Endothelial cell of umbilical vein (primary cell): ENCODE results near the gene GSKIP. TPM values are rescaled to one million over a fixed set of nuclear protein-coding genes. Genes with fewer than 3 reads are reported as not detected.

Experiments
- BruUV-seq: library from RNA; stranded (reverse); fragments of 400-500 nt; replicated peaks from 2 replicates; lab custom pipeline; 2021; lab: Mats Ljungman, UMichigan
- CTCF ChIA-PET: fragments of 300-600, 350-600 bp; sonication (Branson Sonifier 250); formaldehyde crosslinking; loops from one replicate; lab custom pipeline; 2021; ENCODE audit warnings: antibody characterized with exemption, inconsistent platforms; lab: Charles Lee
- POLR2A ChIA-PET: fragments of 300-600, 350-600 bp; sonication (Branson Sonifier 250); formaldehyde crosslinking; loops from one replicate; lab custom pipeline; 2021; ENCODE audit warnings: antibody characterized with exemption, inconsistent platforms; lab: Charles Lee
- DNase-seq: peaks from one replicate; pipeline ENCODE4 v3.0.0-alpha.2; 2011; ENCODE audit warnings: low read depth, low spot score
- FAIRE-seq: peaks from 2 replicates; lab custom pipeline; 2011; peaks lifted over from hg19 to GRCh38; lab: Jason Lieb, UNC
- H2AFZ ChIP-seq: 2 replicates; pipeline ENCODE4 v1.6.0; 2012; ENCODE audit warnings: low read depth, low read length, control low read depth, inconsistent platforms
- H3K27ac ChIP-seq: 2 replicates; pipeline ENCODE4 v1.5.1; 2011; ENCODE audit warnings: low read depth, mild to moderate bottlenecking, control low read depth, low read length, moderate library complexity; ENCODE audit not compliant: insufficient read depth
- H3K27me3 ChIP-seq, 2 experiments: 2 replicates each; pipeline versions ENCODE4 v1.6.0 to v1.6.1; 2011; ENCODE audit warnings: low read length in 2 of 2, mixed read lengths in 1 of 2; ENCODE audit not compliant: control insufficient read depth in 2 of 2, insufficient read depth in 2 of 2
- H3K36me3 ChIP-seq, 2 experiments: 2 replicates in 1 of 2; 3 replicates in 1 of 2; pipeline ENCODE4 v1.5.1; 2011; ENCODE audit warnings: low read length in 2 of 2, mild to moderate bottlenecking in 1 of 2, moderate library complexity in 1 of 2; ENCODE audit not compliant: control insufficient read depth in 2 of 2, insufficient read depth in 2 of 2; ENCODE audit errors: extremely low read depth in 1 of 2
- H3K4me1 ChIP-seq: 3 replicates; pipeline ENCODE4 v1.5.1; 2011; ENCODE audit warnings: mild to moderate bottlenecking, low read length; ENCODE audit not compliant: control insufficient read depth, insufficient read depth; ENCODE audit errors: extremely low read depth
- H3K4me2 ChIP-seq: 2 replicates; pipeline ENCODE4 v1.6.1; 2011; ENCODE audit warnings: low read length, control low read depth, mixed read lengths; ENCODE audit not compliant: insufficient read depth
- H3K4me3 ChIP-seq, 3 experiments: fragments of 200-600 bp in 1 of 3; sonication (generic), shearing (Covaris generic) in 1 of 3; replicated peaks in 1 of 3; 2 replicates each; pipeline ENCODE4 v1.5.1; 2011 to 2016; ENCODE audit warnings: control low read depth in 3 of 3, low read length in 3 of 3, mild to moderate bottlenecking in 2 of 3, inconsistent platforms in 1 of 3, low read depth in 1 of 3, moderate library complexity in 1 of 3; ENCODE audit not compliant: insufficient read depth in 1 of 3
- H3K79me2 ChIP-seq: 2 replicates; pipeline ENCODE4 v1.6.0; 2012; ENCODE audit warnings: low read length, inconsistent platforms; ENCODE audit not compliant: control insufficient read depth, insufficient read depth
- H3K9ac ChIP-seq: replicated peaks from 2 replicates; pipeline ENCODE3; 2011; ENCODE audit warnings: low read length, control low read depth; ENCODE audit not compliant: insufficient read depth; ENCODE audit errors: extremely low read depth
- H3K9me1 ChIP-seq: replicated peaks from 3 replicates; pipeline ENCODE4 v1.6.0; 2011; ENCODE audit warnings: mild to moderate bottlenecking, low read length; ENCODE audit not compliant: control insufficient read depth, insufficient read depth; ENCODE audit errors: extremely low read depth
- H3K9me3 ChIP-seq: replicated peaks from 2 replicates; pipeline ENCODE4 v1.5.1; 2012; ENCODE audit warnings: low read length, inconsistent platforms; ENCODE audit not compliant: control insufficient read depth, insufficient read depth
- H4K20me1 ChIP-seq: replicated peaks from 2 replicates; pipeline ENCODE3; 2011; ENCODE audit warnings: mild to moderate bottlenecking, low read length; ENCODE audit not compliant: control insufficient read depth, insufficient read depth; ENCODE audit errors: extremely low read depth
- CTCF ChIP-seq, 2 donors: IDR thresholded peaks; 1 replicate in 1 of 2; 2 replicates in 1 of 2; pipeline ENCODE4 v1.5.1; 2011; ENCODE audit warnings: low read length in 2 of 2, mild to moderate bottlenecking in 2 of 2, moderate library complexity in 2 of 2, control low read depth in 1 of 2, inconsistent platforms in 1 of 2, low read depth in 1 of 2; ENCODE audit not compliant: insufficient read depth in 1 of 2; ENCODE audit errors: extremely low read depth in 1 of 2
- EZH2 ChIP-seq: IDR thresholded peaks from 2 replicates; pipeline ENCODE4 v1.6.1; 2012; ENCODE audit warnings: borderline replicate concordance, low read depth, mild to moderate bottlenecking, moderate library complexity, low read length, inconsistent platforms; ENCODE audit not compliant: severe bottlenecking
- FOS ChIP-seq: IDR thresholded peaks from 2 replicates; pipeline ENCODE4 v1.6.1; 2011; ENCODE audit warnings: mild to moderate bottlenecking, low read length, moderate library complexity, borderline replicate concordance; ENCODE audit not compliant: insufficient read depth
- GATA2 ChIP-seq: IDR thresholded peaks from 2 replicates; pipeline ENCODE4 v1.7.0; 2011; ENCODE audit warnings: low read depth, mild to moderate bottlenecking, moderate library complexity, mixed read lengths, low read length; ENCODE audit not compliant: insufficient read length, insufficient read depth
- JUN ChIP-seq: IDR thresholded peaks from 2 replicates; pipeline ENCODE4 v1.6.1; 2011; ENCODE audit warnings: borderline replicate concordance, low read depth; ENCODE audit not compliant: insufficient read length, insufficient read depth
- MAX ChIP-seq: IDR thresholded peaks from 2 replicates; pipeline ENCODE4 v1.6.1; 2011; ENCODE audit not compliant: insufficient read depth, insufficient read length
- MYC ChIP-seq: IDR thresholded peaks from one replicate; pipeline ENCODE4 v1.6.1; 2011; ENCODE audit warnings: mild to moderate bottlenecking, low read depth, low read length
- POLR2A ChIP-seq: IDR thresholded peaks from 2 replicates; pipeline ENCODE4 v1.6.1; 2012; ENCODE audit warnings: low read depth, mild to moderate bottlenecking, control low read depth, low read length
- POLR2AphosphoS5 ChIP-seq: IDR thresholded peaks from 2 replicates; pipeline ENCODE4 v1.6.1; 2012; ENCODE audit warnings: low read depth, mild to moderate bottlenecking, control low read depth, low read length, moderate library complexity; ENCODE audit not compliant: insufficient read depth
- dilution Hi-C: fragments of 300-500 bp; cut with MboI; formaldehyde crosslinking; loops from one replicate; pipeline ENCODE4 v1.15.0; 2019; ENCODE audit warnings: low sequenced_read_pairs; ENCODE audit not compliant: extremely low pct_ligation_motif_present
- intact Hi-C: fragments of 100-400 bp; cut with micrococcal nuclease; formaldehyde crosslinking; loops from one replicate; pipeline ENCODE4 v1.10.0; 2022
- polyA plus RNA-seq, 4 experiments: library from polyadenylated mRNA; depleted of rRNA in 3 of 4; stranded (reverse) in 3 of 4; unstranded in 1 of 4; fragments of >200 nt; gene quantifications; 2 replicates each; pipeline versions ENCODE4 v1.2.1 to v1.2.3, GENCODE V29; 2011 to 2012; ENCODE audit warnings: missing spikeins in 1 of 4
- total RNA-seq: library from RNA; stranded (reverse); gene quantifications from 2 replicates; pipeline ENCODE4 v1.2.3, GENCODE V29; 2021

The GSKIP gene
- total and polyA plus RNA-seq, 2 donors (not counting 3 experiments of a cell fraction or from before 2014, with no cell fraction given) = 9.2 to 15.9 TPM

GRCh38 chr14:96318836-96319235, 44.5 kb upstream of the GSKIP start:
- H3K9me1 ChIP-seq = no peaks in the 10 kb centered on the region
- H3K79me2 ChIP-seq = no peaks in the 10 kb centered on the region
- no TSS peak for BruUV-seq
- CTCF ChIA-PET = interaction anchor here (1.5 kb wide), 1 partner anchor 11 kb away, joined by 4 read pairs; no protein-coding TSS in a partner anchor
- H3K9ac ChIP-seq = no peak overlapping the region
- H3K36me3 ChIP-seq = peaks cover 0 to 10% of the 10 kb centered on the region in 2 experiments
- dilution Hi-C loops (no loop called here), intact Hi-C loops (no loop called here)
- H2AFZ ChIP-seq = no peak overlapping the region
- no peaks in the 10 kb centered on the region for H3K27me3 ChIP-seq
- H3K4me2 ChIP-seq = no peak overlapping the region
- POLR2A ChIA-PET = no interaction called here
- H4K20me1 ChIP-seq = no peaks in the 10 kb centered on the region
- no peak overlapping the region for H3K27ac ChIP-seq
- no peak for DNase-seq
- FAIRE-seq = no peak
- H3K4me3 ChIP-seq = no peak overlapping the region
- no peak for TF ChIP-seq FOS
- TF ChIP-seq JUN = no peak
- TF ChIP-seq EZH2 = no peak
- TF ChIP-seq POLR2AphosphoS5 = no peak
- no peak for TF ChIP-seq GATA2
- TF ChIP-seq POLR2A = no peak
- no peak for TF ChIP-seq MAX
- no peak for TF ChIP-seq MYC
- TF ChIP-seq CTCF (IDR thresholded peaks at IDR 0.05; ENCODE audit: extremely low read depth in 1 of 2, insufficient read depth in 1 of 2, low read depth in 1 of 2, low read length in 2 of 2) = no peak
- no peaks in the 10 kb centered on the region for H3K9me3 ChIP-seq
- H3K4me1 ChIP-seq = no peaks in the 10 kb centered on the region
